Stimulated activated CD4-positive, alpha-beta T cell treated with anti-CD3 and anti-CD28 coated beads, TNF-alpha, amount 100 ng/mL, for 4 hours (primary cell): Measurements from ENCODE around the gene COX8A.

Experiments used
- DNase-seq, 3 experiments: peaks; one replicate each; pipeline ENCODE4 v3.0.0-alpha.2; 2020; ENCODE audit warnings: low read depth in 3 of 3

The COX8A gene

DNA sequence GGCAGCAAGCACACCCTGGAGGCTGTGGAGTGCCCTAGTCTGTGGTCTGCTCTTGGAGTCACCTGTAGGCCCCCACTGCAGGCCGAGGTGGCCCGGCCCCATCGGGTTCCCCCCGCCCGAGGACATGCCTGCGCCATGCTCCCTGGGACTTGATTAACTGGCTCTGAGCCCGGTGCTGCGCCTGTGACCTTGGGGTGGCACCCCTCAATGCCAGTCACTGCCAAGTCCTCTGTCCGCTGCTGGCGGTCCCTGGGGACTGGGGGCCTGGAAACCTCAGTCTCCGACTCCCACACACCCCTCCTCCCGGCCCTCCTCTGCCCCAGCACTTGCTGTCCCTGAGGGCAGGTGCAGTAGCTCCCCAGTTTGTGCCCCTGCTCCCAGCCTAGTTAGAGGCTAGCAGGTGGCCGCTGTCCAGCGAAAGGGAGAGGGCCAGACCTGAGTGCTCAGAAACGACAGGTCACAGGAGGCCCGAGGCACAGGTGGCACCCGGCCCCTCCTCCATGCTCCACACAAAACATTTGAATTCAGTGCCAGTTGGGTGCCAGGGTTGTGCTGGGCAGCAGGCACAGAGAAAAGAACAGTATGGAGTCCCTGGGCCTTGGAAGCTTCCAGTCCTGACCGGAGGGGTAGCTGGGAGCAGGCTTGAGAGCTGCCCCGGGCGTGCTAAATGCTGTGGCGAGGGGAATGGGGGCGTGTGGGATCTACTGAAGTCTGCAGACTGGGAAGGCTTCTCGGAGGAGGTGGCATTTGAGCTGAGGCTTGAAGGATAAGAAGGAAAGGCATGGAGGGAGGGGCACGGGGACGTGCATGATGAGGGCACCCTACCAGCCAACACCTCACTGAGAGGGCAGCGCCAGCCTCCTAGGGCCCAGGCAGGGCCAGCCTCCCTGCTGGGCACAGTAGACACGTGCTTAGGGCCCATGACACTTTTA, 45.0 kb downstream of the COX8A start:
- DNase-seq, result no peak

DNA sequence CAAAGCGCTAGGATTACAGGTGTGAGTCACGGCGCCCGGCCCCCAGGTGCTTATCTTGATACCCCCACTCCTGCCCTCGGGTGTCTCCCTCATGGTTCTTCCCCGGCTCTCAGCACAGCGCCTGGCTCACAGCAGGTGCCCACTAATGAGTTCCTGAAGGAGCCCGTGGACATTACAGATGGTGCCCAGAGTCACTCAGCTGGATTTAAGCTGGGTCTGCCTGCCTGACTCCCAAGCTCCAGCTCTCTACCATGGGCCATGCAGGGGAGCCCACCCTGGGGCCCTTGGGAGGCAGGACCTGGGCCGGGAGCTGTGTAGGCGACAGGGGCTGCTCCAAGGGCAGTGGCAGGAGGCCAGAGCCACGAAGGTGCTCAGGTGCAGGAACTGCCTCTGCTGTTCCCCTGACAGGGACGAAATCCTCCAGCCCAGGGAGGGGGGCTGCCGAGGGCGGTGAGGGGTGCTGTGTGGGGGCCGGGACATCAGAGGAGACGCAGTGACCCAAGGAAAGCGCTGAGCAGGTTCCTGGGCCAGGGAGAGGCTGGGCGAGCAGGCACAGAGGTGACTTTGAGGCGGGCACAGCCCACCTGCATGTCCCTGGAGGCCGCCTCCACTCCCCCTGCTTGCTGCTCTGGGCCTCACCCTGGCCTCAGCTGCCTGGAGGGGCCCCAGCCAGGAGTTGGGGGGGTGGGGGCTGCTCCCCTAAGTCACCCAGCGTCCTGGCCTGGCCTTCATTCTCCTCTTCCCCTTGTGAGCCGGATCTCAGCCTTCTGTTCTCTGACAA, 46.7 kb downstream of the COX8A start:
- DNase-seq, result no peak

DNA sequence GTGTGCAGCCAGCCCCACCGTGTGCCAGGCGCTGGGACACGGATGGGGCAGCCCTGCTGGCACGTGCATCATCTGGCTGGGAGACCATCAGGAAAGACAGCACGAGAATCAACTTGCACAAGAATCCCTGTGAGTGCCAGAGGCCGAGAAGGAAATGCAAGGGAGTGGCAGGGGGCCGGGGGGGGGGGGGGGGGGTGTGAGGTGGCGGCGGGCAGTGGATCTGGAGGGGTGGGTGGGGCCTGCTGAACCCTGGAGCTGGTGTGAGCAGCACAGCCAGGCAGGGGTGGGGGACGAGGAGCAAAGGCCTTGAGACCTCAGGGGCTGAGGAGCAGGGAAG, 47.3 kb downstream of the COX8A start:
- DNase-seq, result no peak

DNA sequence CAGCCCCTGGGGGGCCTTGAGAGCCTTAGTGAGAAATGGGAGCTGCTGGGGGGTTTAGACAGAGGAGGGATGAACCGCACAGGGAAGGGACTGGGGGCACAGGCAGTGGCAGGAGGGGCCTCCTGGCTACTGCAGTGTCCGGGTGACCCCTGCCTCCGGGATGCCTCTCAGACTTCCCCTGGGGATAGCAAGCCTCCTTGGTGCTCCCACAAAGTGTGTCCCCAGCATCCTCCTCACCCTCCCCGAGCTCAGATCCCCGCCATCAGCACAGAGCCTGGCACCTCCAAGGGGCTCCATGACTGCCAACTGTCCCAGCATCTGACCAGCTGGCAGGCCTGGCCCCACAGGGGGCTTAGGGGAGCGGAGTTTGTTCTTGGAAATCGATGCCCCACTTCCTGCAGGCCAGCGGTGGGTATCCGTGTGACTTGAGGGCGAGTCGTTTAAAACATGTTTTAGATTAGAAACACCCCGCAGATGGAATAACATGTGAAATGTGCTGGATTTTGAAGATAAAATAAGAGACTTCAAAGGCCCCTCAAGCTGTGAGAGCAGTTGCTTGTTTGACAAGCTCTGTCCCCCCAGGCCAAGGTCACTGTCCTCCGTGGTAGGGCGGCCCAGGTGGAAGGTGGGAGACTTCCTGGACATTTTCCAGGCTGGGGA, 47.8 kb downstream of the COX8A start:
- no peak for DNase-seq

DNA sequence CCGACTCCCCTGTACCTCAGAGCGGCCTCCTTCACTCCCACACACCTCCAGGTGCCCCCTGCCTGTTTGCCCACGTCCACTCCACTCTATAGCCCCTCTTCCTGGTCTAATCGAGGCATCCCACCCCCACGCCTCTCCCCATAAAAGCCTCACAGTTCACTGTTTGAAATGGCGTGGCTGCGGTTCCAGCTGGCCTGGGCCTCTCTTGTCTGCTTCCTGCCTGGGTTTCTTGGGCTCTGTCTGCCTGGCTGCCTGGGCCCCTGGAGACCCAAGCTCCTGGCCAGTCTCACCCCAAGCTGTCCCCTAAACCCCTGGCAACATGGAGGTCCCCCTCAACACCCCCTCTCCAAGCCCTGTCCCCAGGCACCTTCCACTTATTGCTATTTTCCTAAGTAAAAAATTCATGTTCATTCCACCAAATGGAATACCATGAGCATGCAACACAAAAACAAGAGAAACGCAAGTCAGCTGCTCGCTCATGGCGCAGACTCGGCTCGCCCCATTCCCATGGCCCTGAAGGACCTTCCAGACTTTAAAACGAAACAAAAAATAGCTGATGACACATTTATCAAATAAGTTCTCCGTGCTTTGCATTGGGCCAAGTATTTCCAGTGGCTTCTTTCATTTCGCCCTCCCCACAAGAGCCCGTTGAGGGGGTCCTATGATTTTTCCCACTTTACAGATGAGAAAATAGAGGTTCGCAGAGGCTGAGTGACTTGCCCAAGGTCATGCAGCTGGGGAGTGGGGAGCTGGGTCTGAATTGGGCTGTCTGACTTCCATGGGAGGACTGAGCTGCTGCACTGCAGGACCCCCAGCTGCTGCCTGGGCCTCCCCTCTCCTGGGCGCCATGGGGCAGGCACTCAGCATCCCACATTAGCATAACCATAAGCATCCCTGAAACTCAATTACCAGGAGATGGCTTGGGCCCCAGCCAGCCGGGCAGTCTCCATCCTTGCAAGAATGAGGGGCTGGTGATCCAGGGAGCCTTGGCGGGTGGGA, 49.6 kb downstream of the COX8A start:
- DNase-seq, result no peak

DNA sequence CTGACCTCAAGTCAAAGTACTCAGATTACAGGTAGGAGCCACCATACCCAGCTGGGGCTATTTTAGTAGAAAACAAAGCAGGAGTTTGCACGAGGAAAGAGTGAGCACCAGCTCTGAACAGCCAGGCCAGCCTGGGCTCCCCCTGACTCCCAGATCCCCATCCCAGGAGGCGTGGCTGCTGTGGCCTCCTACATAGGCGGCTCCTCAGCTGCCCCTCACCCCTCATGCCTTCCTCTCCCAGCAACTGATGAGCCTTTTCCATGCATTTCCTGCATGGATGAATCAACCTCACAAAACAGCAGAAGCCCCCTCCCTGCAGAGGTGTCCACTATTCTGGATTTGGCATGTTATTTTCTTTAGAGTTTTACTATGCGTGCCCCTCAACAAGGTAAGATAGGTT, 50.8 kb downstream of the COX8A start:
- no peak for DNase-seq
